HL-60 (cell line): ENCODE results near the gene CYYR1.

Source experiments
- DNase-seq, 2 experiments: peaks; one replicate each; pipeline ENCODE4 v3.0.0-alpha.2; 2010 to 2020; ENCODE audit warnings: low read depth in 1 of 2, low spot score in 1 of 2
- H3K27ac ChIP-seq: fragments of 250-450 bp; sonication (Bioruptor Pico); replicated peaks from 2 replicates; pipeline ENCODE4 v1.5.1; 2020; ENCODE audit warnings: mild to moderate bottlenecking, moderate library complexity
- H3K27me3 ChIP-seq: fragments of 250-450 bp; sonication (Bioruptor Pico); 2 replicates; pipeline ENCODE4 v1.5.1; 2021; ENCODE audit warnings: mild to moderate bottlenecking, moderate library complexity; ENCODE audit not compliant: insufficient read depth, poor library complexity, severe bottlenecking
- H3K4me3 ChIP-seq: replicated peaks from 2 replicates; pipeline ENCODE4 v1.5.1; 2011; ENCODE audit warnings: mild to moderate bottlenecking, control low read depth, low read length; ENCODE audit not compliant: insufficient read depth
- GABPA ChIP-seq: IDR thresholded peaks from 2 replicates; pipeline ENCODE4 v1.6.1; 2012; ENCODE audit warnings: low read depth
- POLR2AphosphoS5 ChIP-seq: IDR thresholded peaks from 2 replicates; pipeline ENCODE4 v1.6.1; 2012; ENCODE audit warnings: low read depth
- SPI1 ChIP-seq: IDR thresholded peaks from 2 replicates; pipeline ENCODE4 v1.6.1; 2012; ENCODE audit warnings: low read depth, mild to moderate bottlenecking, borderline replicate concordance
- TF ChIP-seq, protein P1 (sequence below): IDR thresholded peaks from one replicate; pipeline ENCODE4 v1.5.1; 2011; ENCODE audit warnings: low read length, control low read depth, inconsistent platforms; ENCODE audit not compliant: insufficient read depth
- TF ChIP-seq, protein P2 (sequence below): IDR thresholded peaks from 2 replicates; pipeline ENCODE4 v1.6.1; 2012; ENCODE audit warnings: low read depth; ENCODE audit not compliant: insufficient replicate concordance

Gene CYYR1

DNA sequence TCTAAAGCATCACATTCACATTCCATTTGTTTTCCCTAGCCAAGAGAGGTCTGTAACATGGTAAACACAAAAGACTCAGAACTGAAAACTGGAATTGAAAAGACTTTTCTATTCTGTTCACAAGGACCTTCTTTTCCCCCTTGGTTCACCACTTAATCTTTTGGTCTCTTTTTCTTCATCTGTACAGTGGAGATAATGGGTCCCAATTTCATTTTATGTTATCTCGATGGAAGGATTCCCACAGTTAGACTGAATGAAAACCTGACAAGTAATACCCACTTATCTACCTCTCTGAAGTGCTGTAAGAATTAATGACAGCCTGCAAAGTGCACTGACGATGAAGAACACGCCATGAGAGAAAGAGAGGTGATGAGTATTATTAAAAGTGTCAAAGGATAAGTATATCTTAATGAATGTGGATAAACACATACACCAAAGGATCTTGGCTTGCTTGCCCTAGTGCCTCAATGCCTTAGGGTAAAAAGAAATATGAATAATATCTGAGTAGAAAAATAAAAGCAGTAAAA, 71.5 kb downstream of the CYYR1 start:
- DNase-seq: no peak
- Histone ChIP-seq H3K27ac (no peak overlapping the region), H3K27me3 (no peaks in the 10 kb centered on the region), H3K4me3 (no peak overlapping the region)
- TF ChIP-seq GABPA (no peak), SPI1 (no peak), POLR2AphosphoS5 (no peak)
- TF ChIP-seq, protein P1, sequence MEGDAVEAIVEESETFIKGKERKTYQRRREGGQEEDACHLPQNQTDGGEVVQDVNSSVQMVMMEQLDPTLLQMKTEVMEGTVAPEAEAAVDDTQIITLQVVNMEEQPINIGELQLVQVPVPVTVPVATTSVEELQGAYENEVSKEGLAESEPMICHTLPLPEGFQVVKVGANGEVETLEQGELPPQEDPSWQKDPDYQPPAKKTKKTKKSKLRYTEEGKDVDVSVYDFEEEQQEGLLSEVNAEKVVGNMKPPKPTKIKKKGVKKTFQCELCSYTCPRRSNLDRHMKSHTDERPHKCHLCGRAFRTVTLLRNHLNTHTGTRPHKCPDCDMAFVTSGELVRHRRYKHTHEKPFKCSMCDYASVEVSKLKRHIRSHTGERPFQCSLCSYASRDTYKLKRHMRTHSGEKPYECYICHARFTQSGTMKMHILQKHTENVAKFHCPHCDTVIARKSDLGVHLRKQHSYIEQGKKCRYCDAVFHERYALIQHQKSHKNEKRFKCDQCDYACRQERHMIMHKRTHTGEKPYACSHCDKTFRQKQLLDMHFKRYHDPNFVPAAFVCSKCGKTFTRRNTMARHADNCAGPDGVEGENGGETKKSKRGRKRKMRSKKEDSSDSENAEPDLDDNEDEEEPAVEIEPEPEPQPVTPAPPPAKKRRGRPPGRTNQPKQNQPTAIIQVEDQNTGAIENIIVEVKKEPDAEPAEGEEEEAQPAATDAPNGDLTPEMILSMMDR: no peak
- TF ChIP-seq, protein P2, sequence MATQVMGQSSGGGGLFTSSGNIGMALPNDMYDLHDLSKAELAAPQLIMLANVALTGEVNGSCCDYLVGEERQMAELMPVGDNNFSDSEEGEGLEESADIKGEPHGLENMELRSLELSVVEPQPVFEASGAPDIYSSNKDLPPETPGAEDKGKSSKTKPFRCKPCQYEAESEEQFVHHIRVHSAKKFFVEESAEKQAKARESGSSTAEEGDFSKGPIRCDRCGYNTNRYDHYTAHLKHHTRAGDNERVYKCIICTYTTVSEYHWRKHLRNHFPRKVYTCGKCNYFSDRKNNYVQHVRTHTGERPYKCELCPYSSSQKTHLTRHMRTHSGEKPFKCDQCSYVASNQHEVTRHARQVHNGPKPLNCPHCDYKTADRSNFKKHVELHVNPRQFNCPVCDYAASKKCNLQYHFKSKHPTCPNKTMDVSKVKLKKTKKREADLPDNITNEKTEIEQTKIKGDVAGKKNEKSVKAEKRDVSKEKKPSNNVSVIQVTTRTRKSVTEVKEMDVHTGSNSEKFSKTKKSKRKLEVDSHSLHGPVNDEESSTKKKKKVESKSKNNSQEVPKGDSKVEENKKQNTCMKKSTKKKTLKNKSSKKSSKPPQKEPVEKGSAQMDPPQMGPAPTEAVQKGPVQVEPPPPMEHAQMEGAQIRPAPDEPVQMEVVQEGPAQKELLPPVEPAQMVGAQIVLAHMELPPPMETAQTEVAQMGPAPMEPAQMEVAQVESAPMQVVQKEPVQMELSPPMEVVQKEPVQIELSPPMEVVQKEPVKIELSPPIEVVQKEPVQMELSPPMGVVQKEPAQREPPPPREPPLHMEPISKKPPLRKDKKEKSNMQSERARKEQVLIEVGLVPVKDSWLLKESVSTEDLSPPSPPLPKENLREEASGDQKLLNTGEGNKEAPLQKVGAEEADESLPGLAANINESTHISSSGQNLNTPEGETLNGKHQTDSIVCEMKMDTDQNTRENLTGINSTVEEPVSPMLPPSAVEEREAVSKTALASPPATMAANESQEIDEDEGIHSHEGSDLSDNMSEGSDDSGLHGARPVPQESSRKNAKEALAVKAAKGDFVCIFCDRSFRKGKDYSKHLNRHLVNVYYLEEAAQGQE: no peak

DNA sequence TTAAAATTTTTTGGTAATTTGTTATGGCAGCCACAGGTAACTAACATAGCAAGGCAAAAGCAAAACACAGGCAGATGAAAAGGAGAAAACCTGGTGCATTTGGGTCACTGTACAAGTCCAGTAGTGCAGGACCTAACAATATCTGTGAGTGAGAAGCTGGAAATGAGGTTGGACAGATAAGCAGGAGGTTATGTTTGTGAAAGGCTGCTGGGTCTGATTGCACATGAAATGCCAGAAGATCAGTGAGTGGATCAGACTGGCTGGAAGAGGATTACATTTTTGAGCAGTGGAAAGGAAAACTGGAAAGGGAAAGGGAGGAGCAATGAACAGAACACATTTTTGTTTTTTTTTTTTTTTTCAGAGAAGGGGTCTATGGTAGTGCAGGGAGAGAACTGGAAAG, 73.6 kb downstream of the CYYR1 start:
- no peak overlapping the region for H3K27ac ChIP-seq
- H3K4me3 ChIP-seq: no peak overlapping the region
- TF ChIP-seq, protein P1: no peak
- TF ChIP-seq, protein P2: no peak
- TF ChIP-seq SPI1 (no peak), POLR2AphosphoS5 (no peak), GABPA (no peak)

DNA sequence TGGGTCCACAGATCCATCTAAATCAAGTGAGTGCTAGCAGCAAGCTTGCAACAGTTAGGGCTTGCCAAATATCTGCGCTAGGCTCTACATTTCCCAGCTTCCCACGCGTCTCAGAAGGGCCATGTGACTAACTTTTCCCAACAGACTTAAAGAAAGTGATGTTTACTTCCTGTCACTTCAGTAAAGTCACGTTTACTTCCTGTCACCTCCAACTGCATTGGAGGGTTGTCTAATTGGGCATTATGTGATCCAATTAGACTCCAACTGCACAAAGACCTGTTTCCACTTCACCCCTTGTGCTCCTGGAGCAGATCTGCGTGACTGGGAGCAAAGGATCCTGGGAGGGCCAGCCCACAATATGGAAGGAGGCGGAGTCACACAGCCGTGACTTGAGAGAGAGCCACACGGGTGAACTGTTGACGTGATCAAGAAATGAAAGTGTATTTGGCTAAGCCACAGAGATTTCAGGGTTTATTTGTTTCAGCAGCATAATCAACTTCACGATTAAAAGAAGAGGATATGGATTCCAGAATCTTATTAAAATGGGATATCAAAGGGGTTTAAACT, 77.7 kb downstream of the CYYR1 start:
- no peak for DNase-seq
- no peak overlapping the region for H3K4me3 ChIP-seq
- TF ChIP-seq, protein P1: no peak
- TF ChIP-seq SPI1 (no peak), POLR2AphosphoS5 (no peak), GABPA (no peak)
- TF ChIP-seq, protein P2: no peak
- H3K27me3 ChIP-seq: no peaks in the 10 kb centered on the region
- no peak overlapping the region for H3K27ac ChIP-seq

More for the DNA sequence above, 73.6 kb downstream of the CYYR1 start:
- no peak for DNase-seq
- H3K27me3 ChIP-seq: no peaks in the 10 kb centered on the region
